A375 (cell line): ENCODE data around the gene ESYT3. TPM values are rescaled to one million over a fixed set of nuclear protein-coding genes. Genes with fewer than 3 reads are reported as not detected.

Experiments
- total RNA-seq: library from RNA; depleted of rRNA; stranded (reverse); fragments of >200 nt; shearing (Covaris generic); gene quantifications from 2 replicates; pipeline ENCODE4 v1.2.3, GENCODE V29; 2014; rRNA removed

Gene ESYT3, protein sequence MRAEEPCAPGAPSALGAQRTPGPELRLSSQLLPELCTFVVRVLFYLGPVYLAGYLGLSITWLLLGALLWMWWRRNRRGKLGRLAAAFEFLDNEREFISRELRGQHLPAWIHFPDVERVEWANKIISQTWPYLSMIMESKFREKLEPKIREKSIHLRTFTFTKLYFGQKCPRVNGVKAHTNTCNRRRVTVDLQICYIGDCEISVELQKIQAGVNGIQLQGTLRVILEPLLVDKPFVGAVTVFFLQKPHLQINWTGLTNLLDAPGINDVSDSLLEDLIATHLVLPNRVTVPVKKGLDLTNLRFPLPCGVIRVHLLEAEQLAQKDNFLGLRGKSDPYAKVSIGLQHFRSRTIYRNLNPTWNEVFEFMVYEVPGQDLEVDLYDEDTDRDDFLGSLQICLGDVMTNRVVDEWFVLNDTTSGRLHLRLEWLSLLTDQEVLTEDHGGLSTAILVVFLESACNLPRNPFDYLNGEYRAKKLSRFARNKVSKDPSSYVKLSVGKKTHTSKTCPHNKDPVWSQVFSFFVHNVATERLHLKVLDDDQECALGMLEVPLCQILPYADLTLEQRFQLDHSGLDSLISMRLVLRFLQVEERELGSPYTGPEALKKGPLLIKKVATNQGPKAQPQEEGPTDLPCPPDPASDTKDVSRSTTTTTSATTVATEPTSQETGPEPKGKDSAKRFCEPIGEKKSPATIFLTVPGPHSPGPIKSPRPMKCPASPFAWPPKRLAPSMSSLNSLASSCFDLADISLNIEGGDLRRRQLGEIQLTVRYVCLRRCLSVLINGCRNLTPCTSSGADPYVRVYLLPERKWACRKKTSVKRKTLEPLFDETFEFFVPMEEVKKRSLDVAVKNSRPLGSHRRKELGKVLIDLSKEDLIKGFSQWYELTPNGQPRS
- total RNA-seq: 0.38 and 0.64 TPM in 2 replicates

GRCh38 chr3:138434276-138434874 lies at the start of gene ESYT3:
TSS of gene ESYT3 (plus strand) at chr3:138434616. CDS start at chr3:138434799, 183 bp downstream.

Other genes with a start within 250 kb of the ESYT3 start
- 30.0 and 31.4 TPM in 2 replicates for gene ARMC8, start 247.3 kb upstream of the ESYT3 start, total RNA-seq
- 0.19 TPM in 1 of 2 replicates, not detected in the other for gene NME9, start 104.8 kb upstream of the ESYT3 start, total RNA-seq
- gene MRAS, start 86.0 kb upstream of the ESYT3 start, total RNA-seq: 6.8 and 7.5 TPM in 2 replicates
- 17.8 and 23.8 TPM in 2 replicates for gene CEP70, start 159.6 kb downstream of the ESYT3 start, total RNA-seq
- gene FAIM, start 174.2 kb downstream of the ESYT3 start, total RNA-seq: 26.9 and 31.3 TPM in 2 replicates